SK-N-SH (cell line): ENCODE results near the gene MX2. TPM values are rescaled to one million over a fixed set of nuclear protein-coding genes. Genes with fewer than 3 reads are reported as not detected.
"Not testable (repeated sequence)": the region's sequence is repeated elsewhere in the genome, so short reads cannot be mapped to it uniquely, and the experiment has no call there.

Experiments used
- CTCF ChIA-PET: fragments of 300-600, 350-600 bp; formaldehyde crosslinking; extraction: SDS; loops from one replicate; lab custom pipeline; 2021; lab: Yijun Ruan, JAX
- POLR2A ChIA-PET: fragments of 350-600 bp; sonication (Branson Sonifier 250); formaldehyde crosslinking; extraction: SDS; loops from one replicate; lab custom pipeline; 2020; ENCODE audit warnings: antibody characterized with exemption, inconsistent platforms; lab: Yijun Ruan, JAX
- DNase-seq: peaks from one replicate; pipeline ENCODE4 v3.0.0; 2012
- H2AFZ ChIP-seq: fragments of 200-600 bp; sonication (generic); 2 replicates; pipeline ENCODE4 v1.8.1; 2016; ENCODE audit warnings: antibody characterized with exemption, mild to moderate bottlenecking, low read depth
- H3F3A ChIP-seq: fragments of 200-600 bp; sonication (generic); replicated peaks from 2 replicates; pipeline ENCODE3; 2016; ENCODE audit warnings: antibody characterized with exemption, mild to moderate bottlenecking; ENCODE audit not compliant: insufficient read depth
- H3K27ac ChIP-seq, 2 experiments: fragments of 200-500 bp in 1 of 2; fragments of 200-600 bp in 1 of 2; sonication (Bioruptor generic) in 1 of 2; sonication (generic), shearing (Covaris generic) in 1 of 2; 2 replicates each; pipeline versions ENCODE4 v1.5.1 to v1.6.1; 2014 to 2016; ENCODE audit warnings: low read depth in 2 of 2, inconsistent platforms in 1 of 2, low read length in 1 of 2, mild to moderate bottlenecking in 1 of 2, mixed read lengths in 1 of 2
- H3K27me3 ChIP-seq: fragments of 200-600 bp; sonication (generic), shearing (Covaris generic); 2 replicates; pipeline ENCODE4 v1.6.1; 2016; ENCODE audit warnings: mixed run types; ENCODE audit not compliant: insufficient read depth
- H3K36me3 ChIP-seq, 2 experiments: fragments of 200-500 bp in 1 of 2; fragments of 200-600 bp in 1 of 2; sonication (Bioruptor generic) in 1 of 2; sonication (generic) in 1 of 2; replicated peaks in 1 of 2; 2 replicates each; pipeline versions ENCODE3 to v1.5.1; 2014 to 2016; ENCODE audit warnings: low read length in 1 of 2, mild to moderate bottlenecking in 1 of 2; ENCODE audit not compliant: insufficient read depth in 2 of 2, control insufficient read depth in 1 of 2
- H3K4me1 ChIP-seq, 2 experiments: fragments of 200-500 bp in 1 of 2; fragments of 200-600 bp in 1 of 2; sonication (Bioruptor generic) in 1 of 2; sonication (generic), shearing (Covaris generic) in 1 of 2; 2 replicates each; pipeline versions ENCODE4 v1.5.1 to v1.6.1; 2014 to 2016; ENCODE audit warnings: low read depth in 1 of 2, low read length in 1 of 2, mixed run types in 1 of 2; ENCODE audit not compliant: insufficient read depth in 2 of 2, control insufficient read depth in 1 of 2
- H3K4me2 ChIP-seq: fragments of 200-600 bp; sonication (generic), shearing (Covaris generic); 2 replicates; pipeline ENCODE4 v1.6.1; 2017; ENCODE audit warnings: mixed run types
- H3K4me3 ChIP-seq, 2 experiments: fragments of 200-500 bp in 1 of 2; fragments of 200-600 bp in 1 of 2; sonication (Bioruptor generic) in 1 of 2; sonication (generic), shearing (Covaris generic) in 1 of 2; 2 replicates each; pipeline versions ENCODE4 v1.5.1 to v1.8.1; 2014 to 2016; ENCODE audit warnings: low read depth in 2 of 2, inconsistent platforms in 1 of 2, low read length in 1 of 2, mild to moderate bottlenecking in 1 of 2, mixed read lengths in 1 of 2, moderate library complexity in 1 of 2
- H3K79me2 ChIP-seq: fragments of 200-600 bp; sonication (generic); 2 replicates; pipeline ENCODE4 v1.8.1; 2017; ENCODE audit warnings: mild to moderate bottlenecking; ENCODE audit not compliant: insufficient read depth
- H3K9ac ChIP-seq: fragments of 200-600 bp; sonication (generic); 2 replicates; pipeline ENCODE4 v1.6.1; 2017; ENCODE audit warnings: mixed run types
- H3K9me2 ChIP-seq: fragments of 200-600 bp; sonication (generic); 2 replicates; pipeline ENCODE4 v1.6.1; 2017; ENCODE audit warnings: mixed run types
- H3K9me3 ChIP-seq: fragments of 200-600 bp; sonication (generic); 2 replicates; pipeline ENCODE4 v1.6.1; 2017; ENCODE audit warnings: mixed run types, mild to moderate bottlenecking, moderate library complexity
- H4K20me1 ChIP-seq: fragments of 200-600 bp; sonication (generic); 2 replicates; pipeline ENCODE4 v1.6.1; 2017; ENCODE audit warnings: mild to moderate bottlenecking, mixed run types; ENCODE audit not compliant: insufficient read depth
- CHD2 ChIP-seq: fragments of 150-350 bp; IDR thresholded peaks from 2 replicates; pipeline ENCODE4 v1.6.1; 2018; ENCODE audit warnings: low read length; ENCODE audit not compliant: partially characterized antibody
- CTCF ChIP-seq: fragments of 200-600 bp; sonication (generic); IDR thresholded peaks from 2 replicates; pipeline ENCODE4 v1.6.1; 2017; ENCODE audit warnings: antibody characterized with exemption, mild to moderate bottlenecking, moderate library complexity
- ELF1 ChIP-seq: IDR thresholded peaks from 2 replicates; pipeline ENCODE4 v1.4.0; 2012
- EZH2phosphoT487 ChIP-seq: fragments of 200-600 bp; sonication (generic); IDR thresholded peaks from 2 replicates; pipeline ENCODE4 v1.6.1; 2017; ENCODE audit warnings: low read depth, mixed run types, mild to moderate bottlenecking, antibody characterized with exemption, moderate library complexity, borderline replicate concordance
- FOSL2 ChIP-seq: IDR thresholded peaks from 2 replicates; pipeline ENCODE4 v1.4.0; 2012; ENCODE audit warnings: low read depth, mild to moderate bottlenecking, moderate library complexity, borderline replicate concordance
- MEF2A ChIP-seq: IDR thresholded peaks from 2 replicates; pipeline ENCODE4 v1.4.0; 2012; ENCODE audit warnings: low read depth, borderline replicate concordance
- NRF1 ChIP-seq: IDR thresholded peaks from 2 replicates; pipeline ENCODE4 v1.6.1; 2012; ENCODE audit warnings: low read depth, mild to moderate bottlenecking, low read length
- POLR2AphosphoS5 ChIP-seq: IDR thresholded peaks from 2 replicates; pipeline ENCODE4 v1.6.1; 2012; ENCODE audit warnings: low read depth, low read length
- TAF1 ChIP-seq: IDR thresholded peaks from 2 replicates; pipeline ENCODE4 v1.6.1; 2012; ENCODE audit warnings: low read depth, mild to moderate bottlenecking, low read length, moderate library complexity, borderline replicate concordance
- WGBS: methylation state at CpG from one replicate; pipeline ENCODE4 v1.1.6; 2017; ENCODE audit warnings: low lambda C conversion rate; 5-methylcytosine and 5-hydroxymethylcytosine counted together
- polyA plus RNA-seq, 3 experiments: library from polyadenylated mRNA; depleted of rRNA; stranded (reverse); fragments of >200 nt; gene quantifications; 2 replicates each; pipeline ENCODE4 v1.2.3, GENCODE V29; 2012
- TF ChIP-seq, protein P1 (sequence below): IDR thresholded peaks from 2 replicates; pipeline ENCODE4 v1.4.0; 2012; ENCODE audit warnings: low read depth, borderline replicate concordance
- TF ChIP-seq, protein P2 (sequence below): IDR thresholded peaks from 2 replicates; pipeline ENCODE4 v1.4.0; 2012; ENCODE audit warnings: low read depth, borderline replicate concordance
- TF ChIP-seq, protein P3 (sequence below): fragments of 150-350 bp; IDR thresholded peaks from 2 replicates; pipeline ENCODE4 v1.6.1; 2017; ENCODE audit warnings: antibody characterized with exemption, low read length, low read depth, borderline replicate concordance
- TF ChIP-seq, protein P4 (sequence below): IDR thresholded peaks from 2 replicates; pipeline ENCODE4 v1.6.1; 2012; ENCODE audit warnings: mild to moderate bottlenecking, low read depth, low read length, moderate library complexity

The MX2 gene
- polyA plus RNA-seq, 1 of the 3 experiments (the other 2 are of a cell fraction) = 0.08 TPM

GRCh38 chr21:41422546-41423304 lies 60.9 kb downstream of the MX2 start:
- Histone ChIP-seq H3F3A (peaks cover 4% of the 10 kb centered on the region), H3K27ac (no peak overlapping the region), H3K9me3 (no peaks in the 10 kb centered on the region), H3K4me1 (peaks cover 0 to 2% of the 10 kb centered on the region in 2 experiments; a peak in 1 of 4 replicates), H4K20me1 (no peaks in the 10 kb centered on the region), H3K4me3 (no peak overlapping the region), H3K4me2 (no peak overlapping the region), H3K79me2 (no peaks in the 10 kb centered on the region), H3K36me3 (no peaks in the 10 kb centered on the region), H3K9me2 (no peaks in the 10 kb centered on the region), H3K9ac (no peak overlapping the region), H2AFZ (no peak overlapping the region), H3K27me3 (0 out of 2 replicates have a peak, but pooled peaks cover 3% of the 10 kb centered on the region)
- DNase-seq = no peak
- TF ChIP-seq CHD2 (no peak), CTCF (no peak), POLR2AphosphoS5 (no peak), FOSL2 (no peak), ELF1 (no peak), NRF1 (no peak), TAF1 (no peak), MEF2A (no peak), EZH2phosphoT487 (no peak)
- TF ChIP-seq, protein P1, sequence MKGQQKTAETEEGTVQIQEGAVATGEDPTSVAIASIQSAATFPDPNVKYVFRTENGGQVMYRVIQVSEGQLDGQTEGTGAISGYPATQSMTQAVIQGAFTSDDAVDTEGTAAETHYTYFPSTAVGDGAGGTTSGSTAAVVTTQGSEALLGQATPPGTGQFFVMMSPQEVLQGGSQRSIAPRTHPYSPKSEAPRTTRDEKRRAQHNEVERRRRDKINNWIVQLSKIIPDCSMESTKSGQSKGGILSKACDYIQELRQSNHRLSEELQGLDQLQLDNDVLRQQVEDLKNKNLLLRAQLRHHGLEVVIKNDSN = no peak
- TF ChIP-seq, protein P2, sequence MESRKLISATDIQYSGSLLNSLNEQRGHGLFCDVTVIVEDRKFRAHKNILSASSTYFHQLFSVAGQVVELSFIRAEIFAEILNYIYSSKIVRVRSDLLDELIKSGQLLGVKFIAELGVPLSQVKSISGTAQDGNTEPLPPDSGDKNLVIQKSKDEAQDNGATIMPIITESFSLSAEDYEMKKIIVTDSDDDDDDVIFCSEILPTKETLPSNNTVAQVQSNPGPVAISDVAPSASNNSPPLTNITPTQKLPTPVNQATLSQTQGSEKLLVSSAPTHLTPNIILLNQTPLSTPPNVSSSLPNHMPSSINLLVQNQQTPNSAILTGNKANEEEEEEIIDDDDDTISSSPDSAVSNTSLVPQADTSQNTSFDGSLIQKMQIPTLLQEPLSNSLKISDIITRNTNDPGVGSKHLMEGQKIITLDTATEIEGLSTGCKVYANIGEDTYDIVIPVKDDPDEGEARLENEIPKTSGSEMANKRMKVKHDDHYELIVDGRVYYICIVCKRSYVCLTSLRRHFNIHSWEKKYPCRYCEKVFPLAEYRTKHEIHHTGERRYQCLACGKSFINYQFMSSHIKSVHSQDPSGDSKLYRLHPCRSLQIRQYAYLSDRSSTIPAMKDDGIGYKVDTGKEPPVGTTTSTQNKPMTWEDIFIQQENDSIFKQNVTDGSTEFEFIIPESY = no peak
- TF ChIP-seq, protein P3, sequence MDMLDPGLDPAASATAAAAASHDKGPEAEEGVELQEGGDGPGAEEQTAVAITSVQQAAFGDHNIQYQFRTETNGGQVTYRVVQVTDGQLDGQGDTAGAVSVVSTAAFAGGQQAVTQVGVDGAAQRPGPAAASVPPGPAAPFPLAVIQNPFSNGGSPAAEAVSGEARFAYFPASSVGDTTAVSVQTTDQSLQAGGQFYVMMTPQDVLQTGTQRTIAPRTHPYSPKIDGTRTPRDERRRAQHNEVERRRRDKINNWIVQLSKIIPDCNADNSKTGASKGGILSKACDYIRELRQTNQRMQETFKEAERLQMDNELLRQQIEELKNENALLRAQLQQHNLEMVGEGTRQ = no peak
- TF ChIP-seq, protein P4, sequence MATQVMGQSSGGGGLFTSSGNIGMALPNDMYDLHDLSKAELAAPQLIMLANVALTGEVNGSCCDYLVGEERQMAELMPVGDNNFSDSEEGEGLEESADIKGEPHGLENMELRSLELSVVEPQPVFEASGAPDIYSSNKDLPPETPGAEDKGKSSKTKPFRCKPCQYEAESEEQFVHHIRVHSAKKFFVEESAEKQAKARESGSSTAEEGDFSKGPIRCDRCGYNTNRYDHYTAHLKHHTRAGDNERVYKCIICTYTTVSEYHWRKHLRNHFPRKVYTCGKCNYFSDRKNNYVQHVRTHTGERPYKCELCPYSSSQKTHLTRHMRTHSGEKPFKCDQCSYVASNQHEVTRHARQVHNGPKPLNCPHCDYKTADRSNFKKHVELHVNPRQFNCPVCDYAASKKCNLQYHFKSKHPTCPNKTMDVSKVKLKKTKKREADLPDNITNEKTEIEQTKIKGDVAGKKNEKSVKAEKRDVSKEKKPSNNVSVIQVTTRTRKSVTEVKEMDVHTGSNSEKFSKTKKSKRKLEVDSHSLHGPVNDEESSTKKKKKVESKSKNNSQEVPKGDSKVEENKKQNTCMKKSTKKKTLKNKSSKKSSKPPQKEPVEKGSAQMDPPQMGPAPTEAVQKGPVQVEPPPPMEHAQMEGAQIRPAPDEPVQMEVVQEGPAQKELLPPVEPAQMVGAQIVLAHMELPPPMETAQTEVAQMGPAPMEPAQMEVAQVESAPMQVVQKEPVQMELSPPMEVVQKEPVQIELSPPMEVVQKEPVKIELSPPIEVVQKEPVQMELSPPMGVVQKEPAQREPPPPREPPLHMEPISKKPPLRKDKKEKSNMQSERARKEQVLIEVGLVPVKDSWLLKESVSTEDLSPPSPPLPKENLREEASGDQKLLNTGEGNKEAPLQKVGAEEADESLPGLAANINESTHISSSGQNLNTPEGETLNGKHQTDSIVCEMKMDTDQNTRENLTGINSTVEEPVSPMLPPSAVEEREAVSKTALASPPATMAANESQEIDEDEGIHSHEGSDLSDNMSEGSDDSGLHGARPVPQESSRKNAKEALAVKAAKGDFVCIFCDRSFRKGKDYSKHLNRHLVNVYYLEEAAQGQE = no peak
- POLR2A ChIA-PET = no interaction called here
- WGBS = 96% methylated on average over 19 of the region's 19 CpGs
- CTCF ChIA-PET = interaction anchor here (1.3 kb wide), 1 partner anchor 139 kb away, joined by 5 read pairs; no protein-coding TSS in a partner anchor

DNA sequence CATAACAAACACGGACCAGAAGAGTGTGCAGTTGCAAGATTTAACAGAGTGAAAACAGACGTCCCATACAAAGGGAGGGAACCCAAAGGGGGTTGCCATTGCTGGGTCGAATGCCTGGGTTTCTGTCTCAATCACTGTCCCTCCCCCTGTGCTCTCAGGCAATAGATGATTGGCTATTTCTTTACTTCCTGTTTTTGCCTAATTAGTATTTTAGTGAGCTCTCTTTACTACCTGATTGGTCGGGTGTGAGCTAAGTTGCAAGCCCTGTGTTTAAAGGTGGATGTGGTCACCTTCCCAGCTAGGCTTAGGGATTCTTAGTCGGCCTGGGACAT lies 61.4 kb downstream of the MX2 start:
- H3K27ac ChIP-seq, DNase-seq, POLR2A ChIA-PET, H3F3A ChIP-seq, H3K36me3 ChIP-seq, H3K4me3 ChIP-seq, H2AFZ ChIP-seq, H3K9me2 ChIP-seq, H3K79me2 ChIP-seq, H3K27me3 ChIP-seq, H3K4me2 ChIP-seq, H4K20me1 ChIP-seq, H3K9me3 ChIP-seq, H3K9ac ChIP-seq, H3K4me1 ChIP-seq: not testable (repeated sequence)
- CTCF ChIA-PET = interaction anchor here (1.3 kb wide), 1 partner anchor 140 kb away, joined by 5 read pairs; no protein-coding TSS in a partner anchor
- WGBS = 83% methylated on average over 5 of the region's 5 CpGs
